HFFc6 (cell line): Measurements from ENCODE around the gene FAM180B. TPM values are rescaled to one million over a fixed set of nuclear protein-coding genes. Genes with fewer than 3 reads are reported as not detected.

Experiments
- DNase-seq: peaks from one replicate; pipeline ENCODE4 v3.0.0-alpha.2; 2018
- H3K27ac Mint-ChIP-seq: 2 replicates; pipeline ENCODE4 v1.8.0; 2020; ENCODE audit warnings: mild to moderate bottlenecking, mixed read lengths
- H3K27me3 Mint-ChIP-seq: 2 replicates; pipeline ENCODE4 v1.8.0; 2021; ENCODE audit warnings: mild to moderate bottlenecking, moderate library complexity, mixed read lengths; ENCODE audit not compliant: insufficient read depth
- H3K36me3 Mint-ChIP-seq: 2 replicates; pipeline ENCODE4 v1.8.0; 2021; ENCODE audit warnings: low read depth, mixed read lengths
- H3K4me1 Mint-ChIP-seq: 2 replicates; pipeline ENCODE4 v1.8.0; 2020; ENCODE audit warnings: low read depth, mixed read lengths
- H3K4me3 Mint-ChIP-seq: 2 replicates; pipeline ENCODE4 v1.8.0; 2020; ENCODE audit warnings: mild to moderate bottlenecking, moderate library complexity, mixed read lengths
- H3K9me3 Mint-ChIP-seq: 2 replicates; pipeline ENCODE4 v1.8.0; 2020; ENCODE audit warnings: mild to moderate bottlenecking, mixed read lengths
- total RNA-seq, 6 experiments: library from RNA; stranded (reverse); fragmentation: NEBNext Ultra II Directional; extraction: Animal tissue kit (Norgen Biotek cat#: 25700); gene quantifications; 2 replicates in 1 of 6; 3 replicates in 5 of 6; pipeline ENCODE4 v1.2.3, GENCODE V29; 2021
- TF ChIP-seq, protein P1 (sequence below): fragments of 200-600 bp; sonication (generic); IDR thresholded peaks from 2 replicates; pipeline ENCODE4 v1.5.0; 2021; ENCODE audit warnings: antibody characterized with exemption, mild to moderate bottlenecking

Gene FAM180B
- total RNA-seq, 6 experiments from 2014 or later = not detected

DNA sequence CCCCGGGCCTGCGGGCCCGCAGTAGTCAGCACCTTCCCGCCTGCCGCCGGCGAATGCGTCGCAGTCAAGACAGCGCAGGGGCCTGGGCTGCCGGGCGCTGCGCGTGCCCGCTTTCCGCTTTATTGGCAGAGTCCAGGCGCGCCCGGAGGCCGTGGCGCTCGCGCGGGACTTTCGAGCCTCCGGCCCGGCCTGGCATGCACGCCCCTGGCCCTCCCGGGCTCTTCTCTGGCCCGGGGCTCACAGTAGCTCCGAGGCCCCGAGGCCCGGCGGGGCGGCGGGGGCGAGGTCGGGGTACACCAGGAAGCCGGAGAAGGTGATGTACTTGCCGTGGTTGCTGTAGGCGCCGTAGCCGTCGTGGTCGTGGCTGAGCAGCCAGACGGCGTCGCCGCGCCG, 3.1 kb downstream of the FAM180B start:
- no peak for DNase-seq
- H3K9me3 Mint-ChIP-seq = no peaks in the 10 kb centered on the region
- H3K4me1 Mint-ChIP-seq = no peaks in the 10 kb centered on the region
- TF ChIP-seq, protein P1, sequence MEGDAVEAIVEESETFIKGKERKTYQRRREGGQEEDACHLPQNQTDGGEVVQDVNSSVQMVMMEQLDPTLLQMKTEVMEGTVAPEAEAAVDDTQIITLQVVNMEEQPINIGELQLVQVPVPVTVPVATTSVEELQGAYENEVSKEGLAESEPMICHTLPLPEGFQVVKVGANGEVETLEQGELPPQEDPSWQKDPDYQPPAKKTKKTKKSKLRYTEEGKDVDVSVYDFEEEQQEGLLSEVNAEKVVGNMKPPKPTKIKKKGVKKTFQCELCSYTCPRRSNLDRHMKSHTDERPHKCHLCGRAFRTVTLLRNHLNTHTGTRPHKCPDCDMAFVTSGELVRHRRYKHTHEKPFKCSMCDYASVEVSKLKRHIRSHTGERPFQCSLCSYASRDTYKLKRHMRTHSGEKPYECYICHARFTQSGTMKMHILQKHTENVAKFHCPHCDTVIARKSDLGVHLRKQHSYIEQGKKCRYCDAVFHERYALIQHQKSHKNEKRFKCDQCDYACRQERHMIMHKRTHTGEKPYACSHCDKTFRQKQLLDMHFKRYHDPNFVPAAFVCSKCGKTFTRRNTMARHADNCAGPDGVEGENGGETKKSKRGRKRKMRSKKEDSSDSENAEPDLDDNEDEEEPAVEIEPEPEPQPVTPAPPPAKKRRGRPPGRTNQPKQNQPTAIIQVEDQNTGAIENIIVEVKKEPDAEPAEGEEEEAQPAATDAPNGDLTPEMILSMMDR = no peak
- H3K27ac Mint-ChIP-seq = no peak overlapping the region
- H3K4me3 Mint-ChIP-seq = no peak overlapping the region
- H3K27me3 Mint-ChIP-seq = peaks cover 28% of the 10 kb centered on the region
- H3K36me3 Mint-ChIP-seq = peaks cover under 1% of the 10 kb centered on the region; the same call in 1 of the 2 replicates

DNA sequence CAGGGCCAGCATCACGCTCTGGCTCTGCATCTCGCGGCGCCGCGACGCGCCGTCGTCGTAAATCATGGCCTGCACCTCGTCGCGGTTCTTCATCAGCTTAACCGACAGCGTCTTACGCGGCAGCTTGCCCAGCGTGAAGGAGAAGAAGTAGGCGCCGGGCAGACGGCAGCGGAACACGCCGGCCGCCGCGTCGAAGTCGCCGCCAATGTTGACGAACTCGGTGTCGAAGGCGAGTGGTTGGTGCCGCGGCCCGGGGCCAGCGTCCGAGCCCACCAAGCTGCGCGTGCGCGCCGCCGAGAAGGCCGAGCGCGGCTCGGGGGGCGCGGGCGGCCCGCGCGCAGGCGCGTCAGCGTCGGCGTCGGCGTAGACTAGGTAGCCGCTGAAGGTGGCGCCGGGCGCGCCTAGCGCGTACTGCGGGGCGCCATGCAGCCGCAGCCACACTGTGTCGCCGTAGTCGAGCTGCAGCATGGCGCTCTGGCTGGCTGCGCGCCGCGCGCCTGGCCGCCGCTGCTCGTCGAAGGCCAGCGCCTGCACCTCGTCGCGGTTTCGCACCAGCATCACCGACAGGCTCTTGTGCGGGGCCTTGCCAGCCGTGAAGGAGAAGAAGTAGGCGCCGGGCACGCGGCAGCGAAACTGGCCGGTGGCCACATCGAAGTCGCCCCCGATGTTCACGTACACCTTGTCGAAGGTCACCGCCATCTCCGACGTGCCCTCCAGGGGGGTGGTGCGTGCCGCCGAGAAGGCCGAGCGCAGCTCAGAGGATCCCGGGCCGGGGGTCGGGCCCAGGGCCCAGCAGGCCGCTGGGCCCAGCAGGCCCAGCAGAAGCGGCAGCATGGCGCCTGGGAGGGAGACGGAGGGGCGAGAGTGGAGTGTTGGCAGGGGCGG, 3.7 kb downstream of the FAM180B start:
- H3K4me3 Mint-ChIP-seq = no peak overlapping the region
- H3K27ac Mint-ChIP-seq = no peak overlapping the region
- TF ChIP-seq, protein P1 = no peak
- H3K4me1 Mint-ChIP-seq = no peaks in the 10 kb centered on the region
- no peaks in the 10 kb centered on the region for H3K9me3 Mint-ChIP-seq
- H3K27me3 Mint-ChIP-seq = peaks cover 31% of the 10 kb centered on the region
- DNase-seq = no peak
- no peaks in the 10 kb centered on the region for H3K36me3 Mint-ChIP-seq

- no peak overlapping the region for H3K27ac Mint-ChIP-seq
- no peaks in the 10 kb centered on the region for H3K4me1 Mint-ChIP-seq
- H3K9me3 Mint-ChIP-seq = no peaks in the 10 kb centered on the region
- TF ChIP-seq, protein P1 = no peak
- no peaks in the 10 kb centered on the region for H3K36me3 Mint-ChIP-seq
- peaks cover 32% of the 10 kb centered on the region for H3K27me3 Mint-ChIP-seq
- no peak overlapping the region for H3K4me3 Mint-ChIP-seq
- no peak for DNase-seq
These were observed 5.3 kb downstream of the FAM180B start for GRCh38 chr11:47591764-47592163.

DNA sequence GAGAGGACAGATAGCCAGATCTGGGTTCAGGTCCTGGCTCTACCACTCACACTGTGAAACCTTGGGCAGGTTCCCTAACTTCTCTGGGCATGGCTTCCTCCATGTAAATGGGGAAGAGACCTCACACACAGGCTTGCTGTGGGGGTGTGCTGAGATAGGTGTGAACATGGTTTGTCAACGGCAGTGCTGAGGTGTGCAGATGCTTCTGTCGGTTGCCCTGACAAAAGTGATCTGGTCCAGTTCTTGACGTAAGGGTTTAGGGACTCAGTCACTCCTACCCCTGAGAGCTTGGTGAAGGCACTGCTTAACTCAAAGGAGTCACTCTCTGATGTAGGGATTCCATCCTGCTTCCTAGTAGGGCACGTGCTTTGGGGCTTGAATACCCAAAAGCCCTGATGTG, 5.8 kb downstream of the FAM180B start:
- no peak overlapping the region for H3K4me3 Mint-ChIP-seq
- no peak overlapping the region for H3K27ac Mint-ChIP-seq
- DNase-seq = no peak
- H3K36me3 Mint-ChIP-seq = no peaks in the 10 kb centered on the region
- H3K4me1 Mint-ChIP-seq = no peaks in the 10 kb centered on the region
- TF ChIP-seq, protein P1 = no peak
- H3K9me3 Mint-ChIP-seq = no peaks in the 10 kb centered on the region
- H3K27me3 Mint-ChIP-seq = peaks cover 32% of the 10 kb centered on the region

DNA sequence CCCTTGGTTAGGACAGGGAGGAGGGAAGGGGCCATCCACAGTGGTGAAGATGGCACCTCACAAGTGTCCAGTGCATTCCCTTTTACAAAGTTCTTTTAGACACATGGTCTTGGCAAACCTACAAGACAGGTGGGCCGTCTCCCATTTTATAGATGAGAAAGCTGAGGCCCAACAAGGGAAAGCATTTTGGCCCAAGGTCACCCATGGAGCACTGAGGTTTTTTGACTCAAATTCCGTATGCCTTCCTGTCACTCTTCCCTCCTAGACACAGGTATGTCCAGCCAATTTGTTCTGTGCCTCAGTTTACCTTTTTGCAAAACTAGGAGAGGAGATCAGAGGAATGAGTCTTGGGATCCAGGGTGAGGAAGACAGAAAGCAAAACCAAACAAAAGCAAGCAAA, 6.5 kb downstream of the FAM180B start:
- no peaks in the 10 kb centered on the region for H3K9me3 Mint-ChIP-seq
- no peaks in the 10 kb centered on the region for H3K36me3 Mint-ChIP-seq
- H3K27ac Mint-ChIP-seq = no peak overlapping the region
- peaks cover 32% of the 10 kb centered on the region for H3K27me3 Mint-ChIP-seq
- no peaks in the 10 kb centered on the region for H3K4me1 Mint-ChIP-seq
- H3K4me3 Mint-ChIP-seq = no peak overlapping the region
- TF ChIP-seq, protein P1 = no peak
- DNase-seq = no peak
